Neural cell (in vitro differentiated cells): ENCODE data around the gene PUSL1. TPM values are rescaled to one million over a fixed set of nuclear protein-coding genes. Genes with fewer than 3 reads are reported as not detected.

ENCODE experiments used
- H2AFZ ChIP-seq: fragments of 200-600, 300-800 bp; sonication (generic), shearing (Covaris generic); 2 replicates; pipeline ENCODE4 v1.6.0; 2014; ENCODE audit warnings: low read depth, mild to moderate bottlenecking, antibody characterized with exemption, low read length, moderate library complexity
- H3F3A ChIP-seq: fragments of 200-600 bp; shearing (Covaris generic); 2 replicates; pipeline ENCODE4 v1.6.1; 2016; ENCODE audit warnings: mild to moderate bottlenecking, moderate library complexity, mixed read lengths, antibody characterized with exemption, low read length; ENCODE audit not compliant: insufficient read depth, poor library complexity, severe bottlenecking
- H3K27ac ChIP-seq: fragments of 200-600, 300-800 bp; sonication (generic), shearing (Covaris generic); 2 replicates; pipeline ENCODE4 v1.5.1; 2014; ENCODE audit warnings: mild to moderate bottlenecking, low read length, moderate library complexity
- H3K27me3 ChIP-seq: fragments of 300-800, 200-600 bp; sonication (generic), shearing (Covaris generic); 2 replicates; pipeline ENCODE4 v1.6.0; 2014; ENCODE audit warnings: mild to moderate bottlenecking, low read depth, low read length, moderate library complexity; ENCODE audit not compliant: insufficient read depth
- H3K36me3 ChIP-seq: fragments of 300-800, 200-600 bp; sonication (generic), shearing (Covaris generic); 2 replicates; pipeline ENCODE4 v1.5.1; 2014; ENCODE audit warnings: mild to moderate bottlenecking, antibody characterized with exemption, low read length, moderate library complexity; ENCODE audit not compliant: insufficient read depth
- H3K4me2 ChIP-seq: fragments of 300-800, 200-600 bp; sonication (generic), shearing (Covaris generic); 2 replicates; pipeline ENCODE4 v1.6.0; 2014; ENCODE audit warnings: mild to moderate bottlenecking, low read length
- H3K4me3 ChIP-seq: fragments of 300-800, 200-600 bp; sonication (generic), shearing (Covaris generic); 2 replicates; pipeline ENCODE4 v1.5.1; 2014; ENCODE audit warnings: mild to moderate bottlenecking, low read length, moderate library complexity
- H3K79me2 ChIP-seq: fragments of 200-600 bp; shearing (Covaris generic); replicated peaks from 2 replicates; pipeline ENCODE4 v1.6.0; 2014; ENCODE audit warnings: mild to moderate bottlenecking, low read length, moderate library complexity; ENCODE audit not compliant: insufficient read depth
- H3K9ac ChIP-seq: fragments of 300-800, 200-600 bp; sonication (generic), shearing (Covaris generic); 2 replicates; pipeline ENCODE4 v1.6.1; 2016; ENCODE audit warnings: mild to moderate bottlenecking, low read length, mixed read lengths
- H3K9me2 ChIP-seq: fragments of 200-600 bp; shearing (Covaris generic); 2 replicates; pipeline ENCODE4 v1.6.1; 2016; ENCODE audit warnings: mild to moderate bottlenecking, low read length, mixed read lengths; ENCODE audit not compliant: insufficient read depth
- H3K9me3 ChIP-seq: fragments of 200-600, 300-800 bp; sonication (generic), shearing (Covaris generic); 2 replicates; pipeline ENCODE4 v1.6.1; 2016; ENCODE audit warnings: mild to moderate bottlenecking, mixed run types, low read length, moderate library complexity, mixed read lengths
- H4K20me1 ChIP-seq: fragments of 200-600 bp; shearing (Covaris generic); 2 replicates; pipeline ENCODE4 v1.6.1; 2016; ENCODE audit warnings: mild to moderate bottlenecking, mixed run types; ENCODE audit not compliant: insufficient read depth
- EP300 ChIP-seq: fragments of 450-650 bp; conservative IDR thresholded peaks from 2 replicates; pipeline ENCODE4 v1.6.1; 2014; ENCODE audit warnings: antibody characterized with exemption, mild to moderate bottlenecking, moderate library complexity; ENCODE audit not compliant: poor library complexity, severe bottlenecking
- EZH2 ChIP-seq: fragments of 200-600, 300-800 bp; shearing (Covaris generic), sonication (generic); IDR thresholded peaks from 2 replicates; pipeline ENCODE4 v1.6.1; 2014; ENCODE audit warnings: antibody characterized with exemption, low read length, borderline replicate concordance, mild to moderate bottlenecking; ENCODE audit not compliant: insufficient read depth, poor library complexity, severe bottlenecking
- MXI1 ChIP-seq: fragments of 450-650 bp; conservative IDR thresholded peaks from 2 replicates; pipeline ENCODE4 v1.6.1; 2014; ENCODE audit warnings: antibody characterized with exemption, mild to moderate bottlenecking; ENCODE audit not compliant: poor library complexity, severe bottlenecking
- POLR2AphosphoS5 ChIP-seq: IDR thresholded peaks from 2 replicates; pipeline ENCODE4 v1.6.1; 2012
- RAD21 ChIP-seq: fragments of 450-650 bp; conservative IDR thresholded peaks from 2 replicates; pipeline ENCODE4 v1.6.1; 2014; ENCODE audit warnings: antibody characterized with exemption, mild to moderate bottlenecking, moderate library complexity
- REST ChIP-seq: IDR thresholded peaks from 2 replicates; pipeline ENCODE4 v1.6.1; 2012; ENCODE audit warnings: borderline replicate concordance
- SMC3 ChIP-seq: fragments of 450-650 bp; conservative IDR thresholded peaks from 2 replicates; pipeline ENCODE4 v1.6.1; 2014; ENCODE audit warnings: antibody characterized with exemption, mild to moderate bottlenecking, moderate library complexity; ENCODE audit not compliant: poor library complexity
- TAF1 ChIP-seq: IDR thresholded peaks from 2 replicates; pipeline ENCODE4 v1.6.1; 2012; ENCODE audit warnings: low read depth
- polyA plus RNA-seq: library from polyadenylated mRNA; depleted of rRNA; stranded (reverse); fragments of >200 nt; gene quantifications from 2 replicates; pipeline ENCODE4 v1.2.3, GENCODE V29; 2014
- TF ChIP-seq, protein P1 (sequence below): fragments of 450-650 bp; IDR thresholded peaks from 2 replicates; pipeline ENCODE4 v1.5.1; 2014; ENCODE audit warnings: antibody characterized with exemption, mild to moderate bottlenecking, moderate library complexity; ENCODE audit not compliant: poor library complexity, severe bottlenecking

PUSL1 gene
- polyA plus RNA-seq, 1 donor from 2014 or later = 25.0 TPM

GRCh38 chr1:1347663-1348419 is 39.4 kb downstream of the PUSL1 start:
- no peak overlapping the region for H2AFZ ChIP-seq
- H3K4me2 ChIP-seq = peak overlapping the region; percentile 89
- H4K20me1 ChIP-seq = peaks cover 13% of the 10 kb centered on the region
- TF ChIP-seq RAD21 (no peak), TAF1 (no peak), MXI1 (no peak), SMC3 (no peak), REST (no peak), EZH2 (no peak), POLR2AphosphoS5 (no peak), EP300 (no peak)
- TF ChIP-seq, protein P1, sequence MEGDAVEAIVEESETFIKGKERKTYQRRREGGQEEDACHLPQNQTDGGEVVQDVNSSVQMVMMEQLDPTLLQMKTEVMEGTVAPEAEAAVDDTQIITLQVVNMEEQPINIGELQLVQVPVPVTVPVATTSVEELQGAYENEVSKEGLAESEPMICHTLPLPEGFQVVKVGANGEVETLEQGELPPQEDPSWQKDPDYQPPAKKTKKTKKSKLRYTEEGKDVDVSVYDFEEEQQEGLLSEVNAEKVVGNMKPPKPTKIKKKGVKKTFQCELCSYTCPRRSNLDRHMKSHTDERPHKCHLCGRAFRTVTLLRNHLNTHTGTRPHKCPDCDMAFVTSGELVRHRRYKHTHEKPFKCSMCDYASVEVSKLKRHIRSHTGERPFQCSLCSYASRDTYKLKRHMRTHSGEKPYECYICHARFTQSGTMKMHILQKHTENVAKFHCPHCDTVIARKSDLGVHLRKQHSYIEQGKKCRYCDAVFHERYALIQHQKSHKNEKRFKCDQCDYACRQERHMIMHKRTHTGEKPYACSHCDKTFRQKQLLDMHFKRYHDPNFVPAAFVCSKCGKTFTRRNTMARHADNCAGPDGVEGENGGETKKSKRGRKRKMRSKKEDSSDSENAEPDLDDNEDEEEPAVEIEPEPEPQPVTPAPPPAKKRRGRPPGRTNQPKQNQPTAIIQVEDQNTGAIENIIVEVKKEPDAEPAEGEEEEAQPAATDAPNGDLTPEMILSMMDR = no peak
- H3K79me2 ChIP-seq = peaks cover 12% of the 10 kb centered on the region
- peaks cover 2% of the 10 kb centered on the region for H3K27me3 ChIP-seq
- no peaks in the 10 kb centered on the region for H3K9me3 ChIP-seq
- no peaks in the 10 kb centered on the region for H3K36me3 ChIP-seq
- H3K9ac ChIP-seq = peak overlapping the region; percentile 74
- no peaks in the 10 kb centered on the region for H3F3A ChIP-seq
- no peak overlapping the region for H3K27ac ChIP-seq
- H3K4me3 ChIP-seq = peak overlapping the region; percentile 82
- H3K9me2 ChIP-seq = no peaks in the 10 kb centered on the region

DNA sequence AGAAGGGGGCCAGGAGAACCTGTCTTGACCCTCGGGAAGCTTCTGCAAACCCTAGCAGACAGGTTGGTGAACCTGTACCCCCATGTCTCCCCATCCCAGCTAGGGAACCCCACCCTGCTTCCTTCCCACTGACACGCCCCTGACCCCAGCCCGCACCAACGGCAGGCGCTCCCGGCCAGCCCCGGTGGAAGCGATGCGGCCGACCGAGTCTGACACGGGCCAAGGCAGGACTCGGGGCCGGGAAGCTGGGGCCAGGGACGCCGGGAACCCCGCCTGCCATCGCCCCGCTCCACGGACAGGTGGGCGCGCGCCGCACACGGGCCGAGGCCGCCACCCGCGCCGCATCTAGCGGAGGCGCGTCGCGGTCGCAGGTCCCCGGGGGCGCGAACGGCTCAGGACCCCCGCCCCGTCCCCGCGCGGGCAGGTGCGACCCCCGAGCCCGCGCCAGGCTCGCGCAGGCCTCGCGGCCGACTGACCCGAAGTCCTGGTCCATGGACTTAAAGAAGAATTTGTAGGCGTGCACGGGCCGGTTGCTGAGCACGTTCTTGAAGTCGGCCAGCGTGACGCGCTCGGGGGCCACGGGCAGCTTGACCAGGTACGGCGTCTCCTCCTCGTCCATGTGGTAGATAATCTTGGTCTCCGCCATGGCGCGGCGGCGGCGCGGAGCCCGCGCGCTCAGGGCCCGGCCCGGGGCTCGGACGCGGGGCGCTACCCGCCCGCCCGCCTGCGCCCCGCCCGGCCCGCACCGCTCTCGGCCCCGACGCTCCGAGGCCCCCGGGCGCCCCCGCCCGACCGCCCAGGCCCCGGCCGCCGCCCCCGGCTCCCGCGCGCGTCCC is 40.2 kb downstream of the PUSL1 start:
- Histone ChIP-seq H3K9ac (peak overlapping the region; percentile 74), H3K9me2 (no peaks in the 10 kb centered on the region), H3K9me3 (no peaks in the 10 kb centered on the region), H3F3A (no peaks in the 10 kb centered on the region), H3K36me3 (no peaks in the 10 kb centered on the region), H3K27me3 (peaks cover 9% of the 10 kb centered on the region), H3K79me2 (peaks cover 12% of the 10 kb centered on the region), H3K27ac (no peak overlapping the region), H2AFZ (no peak overlapping the region), H4K20me1 (peaks cover 13% of the 10 kb centered on the region), H3K4me2 (peak overlapping the region; percentile 89), H3K4me3 (peak overlapping the region; percentile 82)
- TF ChIP-seq POLR2AphosphoS5 = no peak
- TF ChIP-seq SMC3 = no peak
- no peak for TF ChIP-seq RAD21
- TF ChIP-seq MXI1 = peak; percentile 77
- no peak for TF ChIP-seq EP300
- TF ChIP-seq TAF1 = no peak
- no peak for TF ChIP-seq EZH2
- TF ChIP-seq REST = no peak
- TF ChIP-seq, protein P1 = peak; percentile 13
